ENCODE data around the gene MCM3. TPM values are rescaled to one million over a fixed set of nuclear protein-coding genes. Genes with fewer than 3 reads are reported as not detected.

MCM3 gene
- total RNA-seq, 1 experiment from 2014 or later: 191 TPM

DNA sequence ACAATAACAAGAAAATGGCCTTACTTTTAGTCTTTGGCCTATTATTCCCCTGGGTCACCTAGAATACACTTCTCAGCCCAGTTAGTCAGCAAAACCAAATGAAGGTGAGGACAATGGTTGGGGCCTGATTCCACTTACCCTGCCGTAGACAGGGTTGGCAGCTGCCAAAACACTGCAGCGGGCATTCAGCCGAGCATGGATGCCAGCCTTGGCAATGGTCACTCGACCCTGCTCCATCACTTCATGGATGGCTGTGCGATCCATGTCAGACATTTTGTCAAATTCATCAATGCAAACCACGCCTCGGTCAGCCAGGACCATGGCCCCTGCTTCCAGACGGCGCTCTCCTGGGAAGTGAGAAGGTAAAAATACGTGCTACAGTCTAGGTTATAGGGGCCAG is 8.4 kb downstream of the MCM3 start:
- no peaks in the 10 kb centered on the region for H3K9me3 ChIP-seq (ENCODE audit: control insufficient read depth in 1 of 2, insufficient read depth in 1 of 2, low read depth in 1 of 2, low read length in 2 of 2)
- H3K9ac ChIP-seq (ENCODE audit: low read length): no peak overlapping the region
- no peak overlapping the region for H3K4me2 ChIP-seq (ENCODE audit: low read length)
- POLR2A ChIA-PET: no interaction called here
- TF ChIP-seq CEBPB (IDR thresholded peaks at IDR 0.05; ENCODE audit: low read depth) (no peak), EGR1 (IDR thresholded peaks at IDR 0.05; ENCODE audit: low read depth) (no peak), POLR2AphosphoS5 (IDR thresholded peaks at IDR 0.05; ENCODE audit: low read depth, low read length) (no peak), SRF (IDR thresholded peaks at IDR 0.05; ENCODE audit: low read depth) (no peak), FOSL1 (IDR thresholded peaks at IDR 0.05; ENCODE audit: low read depth) (no peak), POLR2A (IDR thresholded peaks at IDR 0.05; ENCODE audit: borderline replicate concordance, extremely low read depth, insufficient read depth, insufficient read length) (no peak), EZH2 (IDR thresholded peaks at IDR 0.05) (no peak), CBX3 (IDR thresholded peaks at IDR 0.05; ENCODE audit: low read depth) (no peak), SP1 (IDR thresholded peaks at IDR 0.05; ENCODE audit: low read depth) (no peak), ZFX (IDR thresholded peaks at IDR 0.05) (no peak), RAD21 (IDR thresholded peaks at IDR 0.05; ENCODE audit: low read depth) (no peak), YY1 (IDR thresholded peaks at IDR 0.05; ENCODE audit: extremely low read depth, insufficient replicate concordance, low read depth, low read length) (no peak)
- TF ChIP-seq, protein P1, sequence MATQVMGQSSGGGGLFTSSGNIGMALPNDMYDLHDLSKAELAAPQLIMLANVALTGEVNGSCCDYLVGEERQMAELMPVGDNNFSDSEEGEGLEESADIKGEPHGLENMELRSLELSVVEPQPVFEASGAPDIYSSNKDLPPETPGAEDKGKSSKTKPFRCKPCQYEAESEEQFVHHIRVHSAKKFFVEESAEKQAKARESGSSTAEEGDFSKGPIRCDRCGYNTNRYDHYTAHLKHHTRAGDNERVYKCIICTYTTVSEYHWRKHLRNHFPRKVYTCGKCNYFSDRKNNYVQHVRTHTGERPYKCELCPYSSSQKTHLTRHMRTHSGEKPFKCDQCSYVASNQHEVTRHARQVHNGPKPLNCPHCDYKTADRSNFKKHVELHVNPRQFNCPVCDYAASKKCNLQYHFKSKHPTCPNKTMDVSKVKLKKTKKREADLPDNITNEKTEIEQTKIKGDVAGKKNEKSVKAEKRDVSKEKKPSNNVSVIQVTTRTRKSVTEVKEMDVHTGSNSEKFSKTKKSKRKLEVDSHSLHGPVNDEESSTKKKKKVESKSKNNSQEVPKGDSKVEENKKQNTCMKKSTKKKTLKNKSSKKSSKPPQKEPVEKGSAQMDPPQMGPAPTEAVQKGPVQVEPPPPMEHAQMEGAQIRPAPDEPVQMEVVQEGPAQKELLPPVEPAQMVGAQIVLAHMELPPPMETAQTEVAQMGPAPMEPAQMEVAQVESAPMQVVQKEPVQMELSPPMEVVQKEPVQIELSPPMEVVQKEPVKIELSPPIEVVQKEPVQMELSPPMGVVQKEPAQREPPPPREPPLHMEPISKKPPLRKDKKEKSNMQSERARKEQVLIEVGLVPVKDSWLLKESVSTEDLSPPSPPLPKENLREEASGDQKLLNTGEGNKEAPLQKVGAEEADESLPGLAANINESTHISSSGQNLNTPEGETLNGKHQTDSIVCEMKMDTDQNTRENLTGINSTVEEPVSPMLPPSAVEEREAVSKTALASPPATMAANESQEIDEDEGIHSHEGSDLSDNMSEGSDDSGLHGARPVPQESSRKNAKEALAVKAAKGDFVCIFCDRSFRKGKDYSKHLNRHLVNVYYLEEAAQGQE (IDR thresholded peaks at IDR 0.05; ENCODE audit: low read depth): no peak
- TF ChIP-seq, protein P2, sequence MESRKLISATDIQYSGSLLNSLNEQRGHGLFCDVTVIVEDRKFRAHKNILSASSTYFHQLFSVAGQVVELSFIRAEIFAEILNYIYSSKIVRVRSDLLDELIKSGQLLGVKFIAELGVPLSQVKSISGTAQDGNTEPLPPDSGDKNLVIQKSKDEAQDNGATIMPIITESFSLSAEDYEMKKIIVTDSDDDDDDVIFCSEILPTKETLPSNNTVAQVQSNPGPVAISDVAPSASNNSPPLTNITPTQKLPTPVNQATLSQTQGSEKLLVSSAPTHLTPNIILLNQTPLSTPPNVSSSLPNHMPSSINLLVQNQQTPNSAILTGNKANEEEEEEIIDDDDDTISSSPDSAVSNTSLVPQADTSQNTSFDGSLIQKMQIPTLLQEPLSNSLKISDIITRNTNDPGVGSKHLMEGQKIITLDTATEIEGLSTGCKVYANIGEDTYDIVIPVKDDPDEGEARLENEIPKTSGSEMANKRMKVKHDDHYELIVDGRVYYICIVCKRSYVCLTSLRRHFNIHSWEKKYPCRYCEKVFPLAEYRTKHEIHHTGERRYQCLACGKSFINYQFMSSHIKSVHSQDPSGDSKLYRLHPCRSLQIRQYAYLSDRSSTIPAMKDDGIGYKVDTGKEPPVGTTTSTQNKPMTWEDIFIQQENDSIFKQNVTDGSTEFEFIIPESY (IDR thresholded peaks at IDR 0.05; ENCODE audit: extremely low read depth, insufficient replicate concordance, low read length): no peak
- H3K27ac ChIP-seq (ENCODE audit: low read depth, low read length): no peak overlapping the region
- peaks cover 81 to 93% of the 10 kb centered on the region in 2 experiments for H3K36me3 ChIP-seq (ENCODE audit: control insufficient read depth in 1 of 2, insufficient read depth in 2 of 2, low read length in 2 of 2)
- H2AFZ ChIP-seq (ENCODE audit: low read depth, low read length, poor library complexity, severe bottlenecking): no peak overlapping the region
- RAD21 ChIA-PET (ENCODE audit: low non-redundant PET in 1 of 2, low total read pairs in 2 of 2, uncharacterized antibody in 2 of 2, unreplicated experiment in 2 of 2): no interaction called here
- H4K20me1 ChIP-seq (ENCODE audit: insufficient read depth): peaks cover 35% of the 10 kb centered on the region; the same call in 1 of the 2 replicates
- intact Hi-C loops (cut with micrococcal nuclease): no loop called here
- CTCF ChIA-PET: no interaction called here
- H3K4me3 ChIP-seq (replicated peaks in 1 of 2; ENCODE audit: low read depth in 1 of 2, low read length in 2 of 2): no peak overlapping the region
- BruUV-seq (replicated peaks): no TSS peak
- peaks cover 93% of the 10 kb centered on the region for H3K79me2 ChIP-seq (ENCODE audit: insufficient read depth, low read length)
- no peaks in the 10 kb centered on the region for H3K4me1 ChIP-seq (ENCODE audit: control insufficient read depth in 1 of 2, insufficient read depth in 2 of 2, low read length in 2 of 2)
- no peak for ATAC-seq
- H3K27me3 ChIP-seq (ENCODE audit: insufficient read depth, low read length): no peaks in the 10 kb centered on the region
- H3K9me2 ChIP-seq (ENCODE audit: insufficient read depth): no peaks in the 10 kb centered on the region
- DNase-seq (ENCODE audit: low read depth, low spot score): no peak
